Activated naive CD4-positive, alpha-beta T cell treated with anti-CD3 and anti-CD28 coated beads, Interleukin-2, amount 50 U/mL, for 72 hours (primary cell): Measurements from ENCODE around the gene RALY. TPM values are rescaled to one million over a fixed set of nuclear protein-coding genes. Genes with fewer than 3 reads are reported as not detected.

ENCODE experiments used
- ATAC-seq, 2 donors: fragments of 150-1000 bp; cut with Tn5 transposase; 2 replicates each; pipeline ENCODE4 v1.10.0; 2021; ENCODE audit warnings: mild to moderate bottlenecking in 2 of 2, moderate library complexity in 2 of 2
- DNase-seq, 2 donors: peaks; one replicate each; pipeline ENCODE4 v3.0.0; 2021 to 2022; ENCODE audit warnings: low spot score in 2 of 2
- H3K27ac Mint-ChIP-seq, 2 donors: one replicate each; pipeline ENCODE4 v1.8.0; 2022; ENCODE audit warnings: mild to moderate bottlenecking in 2 of 2, mixed read lengths in 2 of 2
- H3K36me3 Mint-ChIP-seq, 2 donors: one replicate each; pipeline ENCODE4 v1.8.0; 2022; ENCODE audit warnings: mixed read lengths in 2 of 2
- H3K9me3 Mint-ChIP-seq, 2 donors: one replicate each; pipeline ENCODE4 v1.8.0; 2022; ENCODE audit warnings: mixed read lengths in 2 of 2
- total RNA-seq, 2 donors: library from RNA; stranded (reverse); gene quantifications; one replicate each; pipeline ENCODE4 v1.2.3, GENCODE V29; 2022

Gene RALY
- total RNA-seq, 2 donors from 2014 or later, result 125 to 148 TPM

- DNase-seq (no peak), ATAC-seq (no peak)
- H3K36me3 Mint-ChIP-seq, result peaks cover 6 to 11% of the 10 kb centered on the region in 2 donors
- peak overlapping the region in 1 of 2 donors; percentile 66 for H3K27ac Mint-ChIP-seq
- no peaks in the 10 kb centered on the region for H3K9me3 Mint-ChIP-seq
These were observed 11.2 kb downstream of the RALY start for GRCh38 chr20:34004790-34005457.

GRCh38 chr20:34006619-34007018 lies 12.9 kb downstream of the RALY start:
- ATAC-seq, result no peak
- Mint-ChIP-seq H3K36me3 (peaks cover 6 to 11% of the 10 kb centered on the region in 2 donors), H3K27ac (no peak overlapping the region), H3K9me3 (no peaks in the 10 kb centered on the region)
- DNase-seq, result no peak

GRCh38 chr20:34008477-34008876 lies 14.8 kb downstream of the RALY start:
- ATAC-seq (no peak), DNase-seq (no peak)
- Mint-ChIP-seq H3K27ac (peak overlapping the region; percentile 6 to 58), H3K9me3 (no peaks in the 10 kb centered on the region), H3K36me3 (no peaks in the 10 kb centered on the region)

GRCh38 chr20:34010405-34010931 lies 16.8 kb downstream of the RALY start:
- no peak for ATAC-seq
- DNase-seq, result no peak
- Mint-ChIP-seq H3K27ac (peak overlapping the region; percentile 8 to 40), H3K9me3 (no peaks in the 10 kb centered on the region), H3K36me3 (no peaks in the 10 kb centered on the region)

- no peak for ATAC-seq
- H3K27ac Mint-ChIP-seq, result peak overlapping the region in 1 of 2 donors; percentile 23
- DNase-seq, result no peak
- no peaks in the 10 kb centered on the region for H3K36me3 Mint-ChIP-seq
- H3K9me3 Mint-ChIP-seq, result no peaks in the 10 kb centered on the region
These were observed 17.6 kb downstream of the RALY start for GRCh38 chr20:34011275-34011674.

GRCh38 chr20:34012330-34012729 lies 18.6 kb downstream of the RALY start:
- no peak for DNase-seq
- Mint-ChIP-seq H3K27ac (peak overlapping the region; percentile 54 to 81), H3K9me3 (no peaks in the 10 kb centered on the region)

GRCh38 chr20:34012735-34013134 lies 19.0 kb downstream of the RALY start:
- ATAC-seq (peak; percentile 31 to 70), DNase-seq (no peak)
- H3K36me3 Mint-ChIP-seq, result no peaks in the 10 kb centered on the region
- peak overlapping the region; percentile 54 to 81 for H3K27ac Mint-ChIP-seq
- no peaks in the 10 kb centered on the region for H3K9me3 Mint-ChIP-seq

More at GRCh38 chr20:34012330-34012729, 18.6 kb downstream of the RALY start:
- H3K36me3 Mint-ChIP-seq, result no peaks in the 10 kb centered on the region
- ATAC-seq, result no peak

- Mint-ChIP-seq H3K27ac (no peak overlapping the region), H3K9me3 (no peaks in the 10 kb centered on the region), H3K36me3 (no peaks in the 10 kb centered on the region)
- DNase-seq, result no peak
- ATAC-seq, result no peak
These were observed 19.8 kb downstream of the RALY start for GRCh38 chr20:34013554-34013953.

- no peak overlapping the region for H3K27ac Mint-ChIP-seq
- no peak for ATAC-seq
- no peaks in the 10 kb centered on the region for H3K36me3 Mint-ChIP-seq
- DNase-seq, result no peak
- no peaks in the 10 kb centered on the region for H3K9me3 Mint-ChIP-seq
These were observed 21.2 kb downstream of the RALY start for GRCh38 chr20:34014878-34015277.

- peak overlapping the region in 1 of 2 donors; percentile 38 for H3K27ac Mint-ChIP-seq
- no peaks in the 10 kb centered on the region for H3K9me3 Mint-ChIP-seq
- H3K36me3 Mint-ChIP-seq, result no peaks in the 10 kb centered on the region
- ATAC-seq, result peak; percentile 38 to 56
- no peak for DNase-seq
These were observed 22.0 kb downstream of the RALY start for GRCh38 chr20:34015401-34016335.

- DNase-seq, result no peak
- Mint-ChIP-seq H3K9me3 (no peaks in the 10 kb centered on the region), H3K36me3 (no peaks in the 10 kb centered on the region), H3K27ac (peak overlapping the region in 1 of 2 donors; percentile 38)
- no peak for ATAC-seq
These were observed 23.0 kb downstream of the RALY start for GRCh38 chr20:34016736-34017135.

- no peaks in the 10 kb centered on the region for H3K36me3 Mint-ChIP-seq
- H3K9me3 Mint-ChIP-seq, result no peaks in the 10 kb centered on the region
- peak overlapping the region in 1 of 2 donors; percentile 38 for H3K27ac Mint-ChIP-seq
- ATAC-seq (no peak), DNase-seq (no peak)
These were observed 23.9 kb downstream of the RALY start for GRCh38 chr20:34017610-34018009.

GRCh38 chr20:34018166-34018565 lies 24.5 kb downstream of the RALY start:
- DNase-seq, result no peak
- H3K9me3 Mint-ChIP-seq, result no peaks in the 10 kb centered on the region
- no peaks in the 10 kb centered on the region for H3K36me3 Mint-ChIP-seq
- peak overlapping the region; percentile 13 to 38 for H3K27ac Mint-ChIP-seq
- ATAC-seq, result no peak

GRCh38 chr20:34022151-34022838 lies 28.6 kb downstream of the RALY start:
- Mint-ChIP-seq H3K9me3 (no peaks in the 10 kb centered on the region), H3K27ac (peak overlapping the region; percentile 55 to 63), H3K36me3 (no peaks in the 10 kb centered on the region)
- ATAC-seq (peak; percentile 76 to 78), DNase-seq (no peak)

GRCh38 chr20:34022839-34023234 lies 29.1 kb downstream of the RALY start:
- no peak for ATAC-seq
- no peaks in the 10 kb centered on the region for H3K9me3 Mint-ChIP-seq
- H3K36me3 Mint-ChIP-seq, result no peaks in the 10 kb centered on the region
- H3K27ac Mint-ChIP-seq, result peak overlapping the region; percentile 55 to 63
- no peak for DNase-seq

GRCh38 chr20:34023937-34024722 lies 30.4 kb downstream of the RALY start:
- H3K36me3 Mint-ChIP-seq, result no peaks in the 10 kb centered on the region
- DNase-seq (no peak), ATAC-seq (no peak)
- H3K27ac Mint-ChIP-seq, result peak overlapping the region in 1 of 2 donors; percentile 39
- H3K9me3 Mint-ChIP-seq, result no peaks in the 10 kb centered on the region
